Glutamatergic neuron (in vitro differentiated cells): ENCODE measurements around the gene EVC. TPM values are rescaled to one million over a fixed set of nuclear protein-coding genes. Genes with fewer than 3 reads are reported as not detected.

Experiments
- DNase-seq: peaks from one replicate; pipeline ENCODE4 v3.0.0; 2022
- H3K27ac Mint-ChIP-seq: one replicate; pipeline ENCODE4 v1.8.0; 2020; ENCODE audit warnings: mild to moderate bottlenecking, mixed read lengths, inconsistent platforms; ENCODE audit not compliant: unreplicated experiment
- H3K27me3 Mint-ChIP-seq: one replicate; pipeline ENCODE4 v1.8.0; 2020; ENCODE audit warnings: mild to moderate bottlenecking, moderate library complexity, mixed read lengths, inconsistent platforms; ENCODE audit not compliant: unreplicated experiment
- H3K36me3 Mint-ChIP-seq: one replicate; pipeline ENCODE4 v1.8.0; 2020; ENCODE audit warnings: mild to moderate bottlenecking, mixed read lengths, inconsistent platforms; ENCODE audit not compliant: unreplicated experiment
- H3K4me1 Mint-ChIP-seq: one replicate; pipeline ENCODE4 v1.8.0; 2020; ENCODE audit warnings: mild to moderate bottlenecking, low read depth, mixed read lengths, inconsistent platforms; ENCODE audit not compliant: unreplicated experiment
- H3K4me3 Mint-ChIP-seq: one replicate; pipeline ENCODE4 v1.8.0; 2020; ENCODE audit warnings: mild to moderate bottlenecking, mixed read lengths, inconsistent platforms; ENCODE audit not compliant: unreplicated experiment
- H3K9me3 Mint-ChIP-seq: one replicate; pipeline ENCODE4 v1.8.0; 2020; ENCODE audit warnings: mild to moderate bottlenecking, moderate library complexity, mixed read lengths, inconsistent platforms; ENCODE audit not compliant: unreplicated experiment
- CTCF ChIP-seq: fragments of 200-600 bp; sonication (generic); IDR thresholded peaks from one replicate; pipeline ENCODE4 v1.5.0; 2021; ENCODE audit not compliant: partially characterized antibody, unreplicated experiment
- total RNA-seq: library from RNA; stranded (reverse); fragmentation: NEBNext Ultra II Directional; extraction: Animal tissue kit (Norgen Biotek cat#: 25700); gene quantifications from one replicate; pipeline ENCODE4 v1.2.1, GENCODE V29; 2021; ENCODE audit not compliant: unreplicated experiment

Gene EVC
- total RNA-seq, 1 donor from 2014 or later = 6.7 TPM

DNA sequence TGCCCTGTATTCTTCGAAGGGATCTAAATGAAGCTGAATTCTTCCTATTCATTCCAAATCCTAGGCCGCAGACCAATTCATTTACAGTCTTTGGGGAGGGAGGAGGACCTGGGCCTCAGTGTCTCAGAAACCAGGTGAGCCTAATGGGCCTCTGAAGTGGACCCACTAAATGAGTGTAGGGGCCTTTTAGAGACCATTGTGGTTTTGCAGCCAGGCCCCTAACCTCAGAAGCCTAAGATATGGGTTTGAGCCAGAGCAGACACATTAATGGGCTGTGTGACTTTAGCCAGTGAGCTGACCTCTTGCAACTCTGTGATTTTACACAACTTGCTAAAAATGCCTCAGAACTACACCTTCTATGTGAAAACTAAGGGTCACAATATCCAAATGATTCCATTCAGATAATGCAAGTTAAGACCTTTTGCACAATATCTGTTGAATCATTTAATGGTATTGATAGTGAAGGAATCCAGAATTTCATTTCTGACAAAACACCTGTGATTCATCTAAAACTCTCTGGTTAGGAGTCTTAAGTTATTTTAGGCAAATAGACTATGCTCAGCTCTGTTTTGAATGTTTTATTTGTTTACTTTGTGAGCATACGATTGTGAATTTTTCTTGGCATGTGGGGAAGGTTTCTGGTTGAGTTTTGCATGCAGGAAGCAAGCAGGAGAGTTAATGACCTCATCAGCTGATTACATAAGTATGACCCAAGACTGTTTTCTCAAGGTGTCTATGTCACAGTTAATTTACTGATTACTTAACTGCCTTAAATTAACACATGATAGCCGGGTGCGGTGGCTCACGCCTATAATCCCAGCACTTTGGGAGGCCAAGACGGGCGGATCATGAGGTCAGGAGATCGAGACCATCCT, 75.0 kb downstream of the EVC start:
- TF ChIP-seq CTCF = no peak
- peaks cover 20% of the 10 kb centered on the region for H3K4me1 Mint-ChIP-seq
- no peak for DNase-seq
- peaks cover 5% of the 10 kb centered on the region for H3K9me3 Mint-ChIP-seq
- no peak overlapping the region for H3K4me3 Mint-ChIP-seq
- peaks cover 29% of the 10 kb centered on the region for H3K36me3 Mint-ChIP-seq
- peaks cover 9% of the 10 kb centered on the region for H3K27me3 Mint-ChIP-seq
- peak overlapping the region; percentile 89 for H3K27ac Mint-ChIP-seq

GRCh38 chr4:5787311-5787710, 76.3 kb downstream of the EVC start:
- Mint-ChIP-seq H3K27me3 (peaks cover 9% of the 10 kb centered on the region), H3K36me3 (peaks cover 29% of the 10 kb centered on the region), H3K4me1 (peaks cover 20% of the 10 kb centered on the region), H3K4me3 (no peak overlapping the region), H3K27ac (no peak overlapping the region), H3K9me3 (peaks cover 4% of the 10 kb centered on the region)
- TF ChIP-seq CTCF = no peak
- no peak for DNase-seq

GRCh38 chr4:5788144-5788543, 77.1 kb downstream of the EVC start:
- Mint-ChIP-seq H3K27me3 (peaks cover 6% of the 10 kb centered on the region), H3K36me3 (peaks cover 21% of the 10 kb centered on the region), H3K27ac (no peak overlapping the region), H3K4me1 (peaks cover 15% of the 10 kb centered on the region), H3K4me3 (no peak overlapping the region), H3K9me3 (peaks cover 2% of the 10 kb centered on the region)
- DNase-seq = no peak
- no peak for TF ChIP-seq CTCF

- peaks cover 20% of the 10 kb centered on the region for H3K36me3 Mint-ChIP-seq
- no peak overlapping the region for H3K4me3 Mint-ChIP-seq
- no peak overlapping the region for H3K27ac Mint-ChIP-seq
- DNase-seq = no peak
- peaks cover 2% of the 10 kb centered on the region for H3K9me3 Mint-ChIP-seq
- peaks cover 15% of the 10 kb centered on the region for H3K4me1 Mint-ChIP-seq
- no peak for TF ChIP-seq CTCF
- H3K27me3 Mint-ChIP-seq = peaks cover 5% of the 10 kb centered on the region
Observed at GRCh38 chr4:5789141-5789540, 78.1 kb downstream of the EVC start.

DNA sequence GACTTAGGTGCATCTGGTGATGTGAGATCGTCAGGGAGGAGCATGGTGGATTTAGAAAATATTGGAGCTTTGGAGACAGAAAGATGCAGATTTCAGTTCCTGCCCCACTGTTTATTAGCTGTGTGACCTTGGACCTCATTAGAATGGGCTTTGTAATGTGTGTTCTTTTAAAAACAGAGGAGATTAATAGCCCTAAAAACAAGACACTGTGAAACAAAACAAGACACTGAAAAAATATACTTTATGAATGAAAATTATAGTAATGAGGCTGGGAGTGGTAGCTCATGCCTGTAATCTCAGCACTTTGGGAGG, 79.5 kb downstream of the EVC start:
- Mint-ChIP-seq H3K9me3 (peaks cover 2% of the 10 kb centered on the region), H3K27ac (peak overlapping the region; percentile 34), H3K36me3 (peaks cover 15% of the 10 kb centered on the region), H3K27me3 (peaks cover 2% of the 10 kb centered on the region), H3K4me3 (no peak overlapping the region), H3K4me1 (peaks cover 8% of the 10 kb centered on the region)
- no peak for DNase-seq
- no peak for TF ChIP-seq CTCF
